ENCODE data around the gene CYP46A1. TPM values are rescaled to one million over a fixed set of nuclear protein-coding genes. Genes with fewer than 3 reads are reported as not detected.

The CYP46A1 gene
- total RNA-seq, 1 donor from 2014 or later: 1.3 TPM

- no peak overlapping the region for H3K27ac ChIP-seq
- H3K4me1 ChIP-seq: peaks cover 13% of the 10 kb centered on the region
- H3K9me3 ChIP-seq: no peaks in the 10 kb centered on the region
- H3K36me3 ChIP-seq: no peaks in the 10 kb centered on the region
- H3K27me3 ChIP-seq: no peaks in the 10 kb centered on the region
- no peak for TF ChIP-seq CTCF (IDR thresholded peaks at IDR 0.05)
- no peak for DNase-seq
- intact Hi-C loops (cut with DNase I): no loop called here
- H3K4me3 ChIP-seq: no peak overlapping the region
- no peak for ATAC-seq
Measured at GRCh38 chr14:99679996-99680395, 4.1 kb upstream of the CYP46A1 start.

- no peaks in the 10 kb centered on the region for H3K9me3 ChIP-seq
- no peak for TF ChIP-seq CTCF (IDR thresholded peaks at IDR 0.05)
- H3K4me1 ChIP-seq: peaks cover 13% of the 10 kb centered on the region
- DNase-seq (no peak), ATAC-seq (no peak)
- no peaks in the 10 kb centered on the region for H3K27me3 ChIP-seq
- intact Hi-C loops (cut with DNase I): no loop called here
- H3K27ac ChIP-seq: no peak overlapping the region
- H3K36me3 ChIP-seq: no peaks in the 10 kb centered on the region
- H3K4me3 ChIP-seq: no peak overlapping the region
Measured at GRCh38 chr14:99681101-99681831, 2.8 kb upstream of the CYP46A1 start.

- Histone ChIP-seq H3K27me3 (no peaks in the 10 kb centered on the region), H3K36me3 (no peaks in the 10 kb centered on the region), H3K9me3 (no peaks in the 10 kb centered on the region), H3K4me1 (peaks cover 13% of the 10 kb centered on the region), H3K27ac (no peak overlapping the region), H3K4me3 (no peak overlapping the region)
- no peak for DNase-seq
- no peak for ATAC-seq
- TF ChIP-seq CTCF (IDR thresholded peaks at IDR 0.05): no peak
- intact Hi-C loops (cut with DNase I): no loop called here
Measured at GRCh38 chr14:99681832-99682148, 2.3 kb upstream of the CYP46A1 start.

GRCh38 chr14:99682809-99683618 is 1.1 kb upstream of the CYP46A1 start:
- ATAC-seq (peak; percentile 58), DNase-seq (peak; percentile 90)
- Histone ChIP-seq H3K27ac (peak overlapping the region; percentile 88), H3K9me3 (no peaks in the 10 kb centered on the region), H3K36me3 (no peaks in the 10 kb centered on the region), H3K4me3 (peak overlapping the region; percentile 83), H3K4me1 (peaks cover 13% of the 10 kb centered on the region), H3K27me3 (no peaks in the 10 kb centered on the region)
- peak; percentile 96 for TF ChIP-seq CTCF (IDR thresholded peaks at IDR 0.05)
- intact Hi-C loops (cut with DNase I): no loop called here

GRCh38 chr14:99684410-99684934 is 374 bp downstream of the CYP46A1 start:
- TF ChIP-seq CTCF (IDR thresholded peaks at IDR 0.05): no peak
- peak overlapping the region; percentile 54 for H3K4me3 ChIP-seq
- no peaks in the 10 kb centered on the region for H3K27me3 ChIP-seq
- H3K4me1 ChIP-seq: peaks cover 13% of the 10 kb centered on the region
- H3K36me3 ChIP-seq: no peaks in the 10 kb centered on the region
- ATAC-seq (no peak), DNase-seq (no peak)
- H3K27ac ChIP-seq: no peak overlapping the region
- H3K9me3 ChIP-seq: no peaks in the 10 kb centered on the region
- intact Hi-C loops (cut with DNase I): no loop called here
